Mesendoderm (in vitro differentiated cells): ENCODE measurements around the gene PLSCR1.

Experiments
- DNase-seq: peaks from one replicate; pipeline ENCODE4 v3.0.0; 2013
- H2AK5ac ChIP-seq: 2 replicates; pipeline ENCODE4 v1.6.1; 2013; ENCODE audit warnings: low read length, inconsistent platforms
- H2BK120ac ChIP-seq: 2 replicates; pipeline ENCODE4 v1.6.1; 2013; ENCODE audit warnings: low read depth, mild to moderate bottlenecking, low read length, moderate library complexity, mixed read lengths
- H2BK15ac ChIP-seq: replicated peaks from 2 replicates; pipeline ENCODE4 v1.6.1; 2013; ENCODE audit warnings: low read depth, mild to moderate bottlenecking, moderate library complexity
- H2BK5ac ChIP-seq: 2 replicates; pipeline ENCODE4 v1.6.1; 2013; ENCODE audit warnings: low read length, inconsistent platforms
- H3K18ac ChIP-seq: 2 replicates; pipeline ENCODE4 v1.6.1; 2013; ENCODE audit warnings: mild to moderate bottlenecking, low read length, mixed read lengths
- H3K23ac ChIP-seq: one replicate; pipeline ENCODE4 v1.6.1; 2013; ENCODE audit warnings: low read length
- H3K27ac ChIP-seq: 2 replicates; pipeline ENCODE4 v1.5.1; 2013; ENCODE audit warnings: low read depth, mild to moderate bottlenecking, inconsistent platforms, low read length, moderate library complexity
- H3K27me3 ChIP-seq: 2 replicates; pipeline ENCODE4 v1.6.1; 2013; ENCODE audit warnings: low read length, control low read depth, mild to moderate bottlenecking, inconsistent platforms; ENCODE audit not compliant: insufficient read depth, poor library complexity
- H3K36me3 ChIP-seq: 2 replicates; pipeline ENCODE4 v1.6.1; 2013; ENCODE audit warnings: low read length, inconsistent platforms; ENCODE audit not compliant: control insufficient read depth, insufficient read depth
- H3K4ac ChIP-seq: one replicate; pipeline ENCODE4 v1.6.1; 2013; ENCODE audit warnings: low read depth, mild to moderate bottlenecking, low read length, moderate library complexity
- H3K4me1 ChIP-seq: 2 replicates; pipeline ENCODE4 v1.6.1; 2013; ENCODE audit warnings: low read depth, low read length, inconsistent platforms; ENCODE audit not compliant: control insufficient read depth
- H3K4me2 ChIP-seq: 2 replicates; pipeline ENCODE4 v1.6.1; 2013; ENCODE audit warnings: low read length
- H3K4me3 ChIP-seq: 2 replicates; pipeline ENCODE4 v1.5.1; 2013; ENCODE audit warnings: mild to moderate bottlenecking, low read length
- H3K56ac ChIP-seq: one replicate; pipeline ENCODE4 v1.6.1; 2013; ENCODE audit warnings: low read length
- H3K79me1 ChIP-seq: 2 replicates; pipeline ENCODE4 v1.6.1; 2013; ENCODE audit warnings: low read length, inconsistent platforms
- H3K79me2 ChIP-seq: 2 replicates; pipeline ENCODE4 v1.6.1; 2013; ENCODE audit warnings: mild to moderate bottlenecking, low read length; ENCODE audit not compliant: control insufficient read depth, insufficient read depth
- H3K9ac ChIP-seq: 2 replicates; pipeline ENCODE4 v1.6.1; 2013; ENCODE audit warnings: low read length, inconsistent platforms
- H4K5ac ChIP-seq: one replicate; pipeline ENCODE4 v1.6.1; 2013; ENCODE audit warnings: low read length
- H4K8ac ChIP-seq: one replicate; pipeline ENCODE4 v1.6.1; 2013; ENCODE audit warnings: low read depth, mild to moderate bottlenecking, control low read depth, low read length, moderate library complexity
- WGBS: extraction: QIAGEN DNeasy Blood & Tissue Kit; methylation state at CpG from one replicate; pipeline ENCODE4 v1.1.7; 2013; ENCODE audit warnings: low lambda C conversion rate, missing lambda C conversion rate; ENCODE audit not compliant: insufficient coverage; ENCODE audit errors: extremely low coverage; 5-methylcytosine and 5-hydroxymethylcytosine counted together

PLSCR1 gene

GRCh38 chr3:146496726-146497125 lies 47.7 kb downstream of the PLSCR1 start:
- no peak overlapping the region for H3K9ac ChIP-seq
- no peak overlapping the region for H2BK5ac ChIP-seq
- peak; percentile 53 for DNase-seq
- H3K56ac ChIP-seq = no peak overlapping the region
- WGBS = no CpG with 5 or more reads among the region's 1 CpG
- H2BK120ac ChIP-seq = no peak overlapping the region
- no peak overlapping the region for H2AK5ac ChIP-seq
- H3K4me1 ChIP-seq = no peaks in the 10 kb centered on the region
- H3K79me1 ChIP-seq = no peaks in the 10 kb centered on the region
- H3K4me2 ChIP-seq = no peak overlapping the region
- H3K27me3 ChIP-seq = no peaks in the 10 kb centered on the region
- no peak overlapping the region for H3K4me3 ChIP-seq
- no peak overlapping the region for H3K18ac ChIP-seq
- H2BK15ac ChIP-seq = no peak overlapping the region
- no peaks in the 10 kb centered on the region for H3K79me2 ChIP-seq
- H3K23ac ChIP-seq = no peak overlapping the region
- H3K27ac ChIP-seq = no peak overlapping the region
- H3K36me3 ChIP-seq = no peaks in the 10 kb centered on the region
- no peak overlapping the region for H4K8ac ChIP-seq
- H3K4ac ChIP-seq = no peak overlapping the region
- no peak overlapping the region for H4K5ac ChIP-seq

GRCh38 chr3:146496251-146496650 lies 48.2 kb downstream of the PLSCR1 start:
- no peak overlapping the region for H3K18ac ChIP-seq
- no peak overlapping the region for H4K5ac ChIP-seq
- H2BK15ac ChIP-seq = no peak overlapping the region
- H3K56ac ChIP-seq = no peak overlapping the region
- H2BK5ac ChIP-seq = no peak overlapping the region
- H3K79me2 ChIP-seq = no peaks in the 10 kb centered on the region
- H2BK120ac ChIP-seq = peak overlapping the region; percentile 82
- no peak overlapping the region for H3K23ac ChIP-seq
- no peak overlapping the region for H4K8ac ChIP-seq
- DNase-seq = no peak
- no peak overlapping the region for H3K4me2 ChIP-seq
- no peak overlapping the region for H3K4me3 ChIP-seq
- no peaks in the 10 kb centered on the region for H3K36me3 ChIP-seq
- no peak overlapping the region for H2AK5ac ChIP-seq
- no peak overlapping the region for H3K4ac ChIP-seq
- H3K27me3 ChIP-seq = no peaks in the 10 kb centered on the region
- H3K79me1 ChIP-seq = no peaks in the 10 kb centered on the region
- no peaks in the 10 kb centered on the region for H3K4me1 ChIP-seq
- no peak overlapping the region for H3K27ac ChIP-seq
- WGBS = no CpG with 5 or more reads among the region's 1 CpG
- no peak overlapping the region for H3K9ac ChIP-seq

GRCh38 chr3:146493761-146494160 lies 50.6 kb downstream of the PLSCR1 start:
- H3K56ac ChIP-seq = no peak overlapping the region
- no CpG with 5 or more reads among the region's 2 CpGs for WGBS

GRCh38 chr3:146493221-146493620 lies 51.2 kb downstream of the PLSCR1 start:
- Histone ChIP-seq H3K36me3 (no peaks in the 10 kb centered on the region), H3K4me3 (no peak overlapping the region), H3K18ac (no peak overlapping the region), H3K27ac (no peak overlapping the region), H2BK5ac (no peak overlapping the region), H4K8ac (no peak overlapping the region), H3K56ac (no peak overlapping the region), H3K79me2 (no peaks in the 10 kb centered on the region), H3K4me2 (no peak overlapping the region), H3K4ac (no peak overlapping the region), H2BK15ac (no peak overlapping the region), H3K27me3 (no peaks in the 10 kb centered on the region), H4K5ac (no peak overlapping the region), H2BK120ac (no peak overlapping the region), H3K4me1 (no peaks in the 10 kb centered on the region), H3K79me1 (no peaks in the 10 kb centered on the region), H3K9ac (no peak overlapping the region), H2AK5ac (no peak overlapping the region), H3K23ac (no peak overlapping the region)
- no peak for DNase-seq
- no CpG with 5 or more reads among the region's 2 CpGs for WGBS

More at GRCh38 chr3:146493761-146494160, 50.6 kb downstream of the PLSCR1 start:
- no peaks in the 10 kb centered on the region for H3K79me2 ChIP-seq
- no peak overlapping the region for H3K4me2 ChIP-seq
- no peak overlapping the region for H2BK15ac ChIP-seq
- H3K9ac ChIP-seq = no peak overlapping the region
- no peaks in the 10 kb centered on the region for H3K36me3 ChIP-seq
- no peak overlapping the region for H2BK5ac ChIP-seq
- no peaks in the 10 kb centered on the region for H3K79me1 ChIP-seq
- DNase-seq = no peak
- no peak overlapping the region for H3K4me3 ChIP-seq
- H3K27me3 ChIP-seq = no peaks in the 10 kb centered on the region
- no peak overlapping the region for H2BK120ac ChIP-seq
- no peak overlapping the region for H3K23ac ChIP-seq
- H3K4me1 ChIP-seq = no peaks in the 10 kb centered on the region
- no peak overlapping the region for H3K18ac ChIP-seq
- H4K5ac ChIP-seq = no peak overlapping the region
- no peak overlapping the region for H2AK5ac ChIP-seq
- H3K27ac ChIP-seq = no peak overlapping the region
- H4K8ac ChIP-seq = no peak overlapping the region
- H3K4ac ChIP-seq = no peak overlapping the region

- Histone ChIP-seq H2BK15ac (no peak overlapping the region), H3K4me3 (no peak overlapping the region), H3K18ac (no peak overlapping the region), H2BK5ac (no peak overlapping the region), H4K8ac (no peak overlapping the region), H3K4ac (no peak overlapping the region), H2AK5ac (no peak overlapping the region), H2BK120ac (no peak overlapping the region), H3K23ac (no peak overlapping the region), H3K36me3 (no peaks in the 10 kb centered on the region), H3K56ac (no peak overlapping the region), H3K27ac (no peak overlapping the region), H3K4me2 (no peak overlapping the region), H3K9ac (no peak overlapping the region), H4K5ac (no peak overlapping the region), H3K79me2 (no peaks in the 10 kb centered on the region), H3K79me1 (no peaks in the 10 kb centered on the region), H3K4me1 (no peaks in the 10 kb centered on the region), H3K27me3 (no peaks in the 10 kb centered on the region)
- no CpG with 5 or more reads among the region's 2 CpGs for whole genome bisulfite sequencing
- DNase-seq = no peak
Measured at GRCh38 chr3:146491303-146491702, 53.1 kb downstream of the PLSCR1 start.

- no peak overlapping the region for H3K56ac ChIP-seq
- H3K23ac ChIP-seq = no peak overlapping the region
- no peak overlapping the region for H3K4me3 ChIP-seq
- DNase-seq = no peak
- H3K79me2 ChIP-seq = no peaks in the 10 kb centered on the region
- no peak overlapping the region for H3K4me2 ChIP-seq
- H2BK15ac ChIP-seq = no peak overlapping the region
- no peaks in the 10 kb centered on the region for H3K4me1 ChIP-seq
- H2BK5ac ChIP-seq = no peak overlapping the region
- H3K4ac ChIP-seq = no peak overlapping the region
- no peak overlapping the region for H3K18ac ChIP-seq
- H4K8ac ChIP-seq = no peak overlapping the region
- no peak overlapping the region for H2AK5ac ChIP-seq
- H3K36me3 ChIP-seq = no peaks in the 10 kb centered on the region
- no peak overlapping the region for H3K27ac ChIP-seq
- no peak overlapping the region for H4K5ac ChIP-seq
- no peak overlapping the region for H2BK120ac ChIP-seq
- no peaks in the 10 kb centered on the region for H3K79me1 ChIP-seq
- no peaks in the 10 kb centered on the region for H3K27me3 ChIP-seq
- H3K9ac ChIP-seq = no peak overlapping the region
Measured at GRCh38 chr3:146485297-146485696, 59.1 kb downstream of the PLSCR1 start.
